ENCODE measurements around the gene FOXN3. TPM values are rescaled to one million over a fixed set of nuclear protein-coding genes. Genes with fewer than 3 reads are reported as not detected.

FOXN3 gene
- total and polyA plus RNA-seq, 10 of the 15 experiments (the other 5 are each of a cell fraction or from before 2014, with no cell fraction given): 4.5 to 68.9 (median 29.7) TPM

DNA sequence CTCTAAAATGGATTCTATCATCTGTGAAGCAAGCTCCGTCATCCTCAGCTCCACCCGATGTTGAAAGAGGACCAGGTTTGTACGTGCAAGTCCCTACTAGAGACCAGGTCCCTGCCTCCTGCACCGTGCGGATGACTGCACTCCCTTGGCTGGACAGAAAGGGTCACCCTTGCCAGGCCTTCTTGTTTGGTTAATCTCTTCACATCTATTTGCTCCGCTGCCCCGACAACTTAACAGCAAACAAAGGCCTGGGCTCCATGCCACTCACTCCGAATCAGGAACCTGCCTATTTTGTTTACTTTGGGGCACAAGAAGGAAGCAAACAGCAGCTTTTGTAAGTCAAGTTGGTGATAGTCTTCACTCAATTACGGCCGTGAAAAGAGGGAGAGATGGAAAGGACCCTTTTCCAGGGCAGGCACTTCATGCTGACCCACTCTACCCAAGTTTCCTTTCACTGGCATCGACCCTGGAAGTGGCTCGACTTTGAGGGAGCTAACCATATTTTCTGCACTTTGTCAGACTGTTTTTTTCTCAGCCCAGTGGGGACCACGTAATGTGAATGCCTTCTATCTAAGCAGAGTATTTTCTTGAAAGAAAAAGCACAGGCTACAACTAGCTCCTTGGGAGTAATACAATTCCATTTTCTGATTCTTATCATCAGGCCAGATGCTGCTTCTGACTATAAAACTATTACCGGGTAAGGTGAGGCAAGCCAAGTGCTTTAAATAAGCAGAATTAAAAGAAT, 202.6 kb downstream of the FOXN3 start:
- intact Hi-C loops (cut with micrococcal nuclease; ENCODE audit: unreplicated experiment): no loop called here
- ATAC-seq (no peak), FAIRE-seq (no peak), DNase-seq (ENCODE audit: low read depth, low spot score) (no peak)
- Histone ChIP-seq H3K4me1 (ENCODE audit: control insufficient read depth, insufficient read depth, low read length) (no peaks in the 10 kb centered on the region), H3K79me2 (ENCODE audit: control insufficient read depth, insufficient read depth, low read length) (no peaks in the 10 kb centered on the region), H3K9me3 (replicated peaks; ENCODE audit: control insufficient read depth, insufficient read depth, low read length) (no peaks in the 10 kb centered on the region), H3K4me3 (no peak overlapping the region), H3K4me2 (ENCODE audit: control insufficient read depth, insufficient read depth) (no peak overlapping the region), H3K27me3 (replicated peaks in 1 of 2; ENCODE audit: control insufficient read depth in 2 of 2, insufficient read depth in 2 of 2, low read length in 1 of 2) (no peaks in the 10 kb centered on the region), H3K27ac (ENCODE audit: control insufficient read depth, insufficient read depth) (no peak overlapping the region), H3K9ac (ENCODE audit: control insufficient read depth, insufficient read depth, low read length) (no peak overlapping the region), H3K36me3 (ENCODE audit: control insufficient read depth in 2 of 2, insufficient read depth in 2 of 2, low read length in 1 of 2) (no peaks in the 10 kb centered on the region; a peak in 2 of 4 replicates), H4K20me1 (ENCODE audit: control insufficient read depth, insufficient read depth) (no peaks in the 10 kb centered on the region), H2AFZ (ENCODE audit: control insufficient read depth, low read depth, low read length) (no peak overlapping the region)
- no peak for TF ChIP-seq MYC (IDR thresholded peaks at IDR 0.05; ENCODE audit: insufficient read depth, insufficient read length, insufficient replicate concordance, low read length, severe bottlenecking)
- TF ChIP-seq FOXK2 (IDR thresholded peaks at IDR 0.05): no peak
- TF ChIP-seq MXI1 (IDR thresholded peaks at IDR 0.05; ENCODE audit: low read depth, low read length): no peak
- no peak for TF ChIP-seq RFX5 (IDR thresholded peaks at IDR 0.05; ENCODE audit: low read depth, low read length)
- no peak for TF ChIP-seq NFIC (IDR thresholded peaks at IDR 0.05; ENCODE audit: low read depth, low read length)
- TF ChIP-seq SMARCA5 (IDR thresholded peaks at IDR 0.05): no peak
- no peak for TF ChIP-seq TCF12 (IDR thresholded peaks at IDR 0.05; ENCODE audit: low read depth, low read length)
- TF ChIP-seq EZH2 (IDR thresholded peaks at IDR 0.05; ENCODE audit: borderline replicate concordance, control insufficient read depth, low read depth, low read length): no peak
- no peak for TF ChIP-seq BCL11A (IDR thresholded peaks at IDR 0.05; ENCODE audit: low read depth, low read length)
- TF ChIP-seq, protein P1, sequence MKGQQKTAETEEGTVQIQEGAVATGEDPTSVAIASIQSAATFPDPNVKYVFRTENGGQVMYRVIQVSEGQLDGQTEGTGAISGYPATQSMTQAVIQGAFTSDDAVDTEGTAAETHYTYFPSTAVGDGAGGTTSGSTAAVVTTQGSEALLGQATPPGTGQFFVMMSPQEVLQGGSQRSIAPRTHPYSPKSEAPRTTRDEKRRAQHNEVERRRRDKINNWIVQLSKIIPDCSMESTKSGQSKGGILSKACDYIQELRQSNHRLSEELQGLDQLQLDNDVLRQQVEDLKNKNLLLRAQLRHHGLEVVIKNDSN (IDR thresholded peaks at IDR 0.05; ENCODE audit: borderline replicate concordance, extremely low read length, insufficient read depth, low read depth, low read length): no peak
- TF ChIP-seq SUPT20H (IDR thresholded peaks at IDR 0.05; ENCODE audit: borderline replicate concordance, control insufficient read depth, low read depth, low read length): no peak
- TF ChIP-seq ZSCAN29 (IDR thresholded peaks at IDR 0.05): no peak
- TF ChIP-seq RBBP5 (conservative IDR thresholded peaks at IDR 0.05): no peak
- TF ChIP-seq MEF2A (IDR thresholded peaks at IDR 0.05; ENCODE audit: insufficient read depth, low read depth, low read length): no peak
- no peak for TF ChIP-seq HDAC6 (IDR thresholded peaks at IDR 0.05; ENCODE audit: unreplicated experiment)
- no peak for TF ChIP-seq HDGF (IDR thresholded peaks at IDR 0.05)
- TF ChIP-seq STAT1 (conservative IDR thresholded peaks at IDR 0.05): no peak
- TF ChIP-seq, protein P2, sequence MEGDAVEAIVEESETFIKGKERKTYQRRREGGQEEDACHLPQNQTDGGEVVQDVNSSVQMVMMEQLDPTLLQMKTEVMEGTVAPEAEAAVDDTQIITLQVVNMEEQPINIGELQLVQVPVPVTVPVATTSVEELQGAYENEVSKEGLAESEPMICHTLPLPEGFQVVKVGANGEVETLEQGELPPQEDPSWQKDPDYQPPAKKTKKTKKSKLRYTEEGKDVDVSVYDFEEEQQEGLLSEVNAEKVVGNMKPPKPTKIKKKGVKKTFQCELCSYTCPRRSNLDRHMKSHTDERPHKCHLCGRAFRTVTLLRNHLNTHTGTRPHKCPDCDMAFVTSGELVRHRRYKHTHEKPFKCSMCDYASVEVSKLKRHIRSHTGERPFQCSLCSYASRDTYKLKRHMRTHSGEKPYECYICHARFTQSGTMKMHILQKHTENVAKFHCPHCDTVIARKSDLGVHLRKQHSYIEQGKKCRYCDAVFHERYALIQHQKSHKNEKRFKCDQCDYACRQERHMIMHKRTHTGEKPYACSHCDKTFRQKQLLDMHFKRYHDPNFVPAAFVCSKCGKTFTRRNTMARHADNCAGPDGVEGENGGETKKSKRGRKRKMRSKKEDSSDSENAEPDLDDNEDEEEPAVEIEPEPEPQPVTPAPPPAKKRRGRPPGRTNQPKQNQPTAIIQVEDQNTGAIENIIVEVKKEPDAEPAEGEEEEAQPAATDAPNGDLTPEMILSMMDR (IDR thresholded peaks at IDR 0.05 in 2 of 3, conservative IDR thresholded peaks at IDR 0.05 in 1 of 3; ENCODE audit: control insufficient read depth in 2 of 3, extremely low read depth in 1 of 3, insufficient read depth in 1 of 3, low read depth in 3 of 3, low read length in 3 of 3): no peak
- TF ChIP-seq, protein P3, sequence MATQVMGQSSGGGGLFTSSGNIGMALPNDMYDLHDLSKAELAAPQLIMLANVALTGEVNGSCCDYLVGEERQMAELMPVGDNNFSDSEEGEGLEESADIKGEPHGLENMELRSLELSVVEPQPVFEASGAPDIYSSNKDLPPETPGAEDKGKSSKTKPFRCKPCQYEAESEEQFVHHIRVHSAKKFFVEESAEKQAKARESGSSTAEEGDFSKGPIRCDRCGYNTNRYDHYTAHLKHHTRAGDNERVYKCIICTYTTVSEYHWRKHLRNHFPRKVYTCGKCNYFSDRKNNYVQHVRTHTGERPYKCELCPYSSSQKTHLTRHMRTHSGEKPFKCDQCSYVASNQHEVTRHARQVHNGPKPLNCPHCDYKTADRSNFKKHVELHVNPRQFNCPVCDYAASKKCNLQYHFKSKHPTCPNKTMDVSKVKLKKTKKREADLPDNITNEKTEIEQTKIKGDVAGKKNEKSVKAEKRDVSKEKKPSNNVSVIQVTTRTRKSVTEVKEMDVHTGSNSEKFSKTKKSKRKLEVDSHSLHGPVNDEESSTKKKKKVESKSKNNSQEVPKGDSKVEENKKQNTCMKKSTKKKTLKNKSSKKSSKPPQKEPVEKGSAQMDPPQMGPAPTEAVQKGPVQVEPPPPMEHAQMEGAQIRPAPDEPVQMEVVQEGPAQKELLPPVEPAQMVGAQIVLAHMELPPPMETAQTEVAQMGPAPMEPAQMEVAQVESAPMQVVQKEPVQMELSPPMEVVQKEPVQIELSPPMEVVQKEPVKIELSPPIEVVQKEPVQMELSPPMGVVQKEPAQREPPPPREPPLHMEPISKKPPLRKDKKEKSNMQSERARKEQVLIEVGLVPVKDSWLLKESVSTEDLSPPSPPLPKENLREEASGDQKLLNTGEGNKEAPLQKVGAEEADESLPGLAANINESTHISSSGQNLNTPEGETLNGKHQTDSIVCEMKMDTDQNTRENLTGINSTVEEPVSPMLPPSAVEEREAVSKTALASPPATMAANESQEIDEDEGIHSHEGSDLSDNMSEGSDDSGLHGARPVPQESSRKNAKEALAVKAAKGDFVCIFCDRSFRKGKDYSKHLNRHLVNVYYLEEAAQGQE (IDR thresholded peaks at IDR 0.05; ENCODE audit: low read depth, low read length): no peak
- 93% methylated on average over 14 of the region's 14 CpGs for WGBS (ENCODE audit: insufficient coverage, insufficient replicate concordance, low lambda C conversion rate, missing lambda C conversion rate)
- POLR2A ChIA-PET: no interaction called here
- BruUV-seq (replicated peaks): no TSS peak
- CTCF ChIA-PET: interaction anchor here (0.6 kb wide), 1 partner anchor 13 kb away, joined by 4 read pairs; no protein-coding TSS in a partner anchor
- SMC1A ChIA-PET (ENCODE audit: uncharacterized antibody, unreplicated experiment): interaction anchor here (0.8 to 1.2 kb wide), 2 partner anchors 12 to 37 kb away, joined by 3 read pairs; no protein-coding TSS in a partner anchor
- RAD21 ChIA-PET (ENCODE audit: unreplicated experiment): no interaction called here
- in situ Hi-C loops (cut with MboI): no loop called here
